ENCODE results near the gene S100A1. TPM values are rescaled to one million over a fixed set of nuclear protein-coding genes. Genes with fewer than 3 reads are reported as not detected.

Gene S100A1
- total RNA-seq, 2 experiments from 2014 or later = not detected

GRCh38 chr1:153680120-153680403 is 51.8 kb downstream of the S100A1 start:
- H3K9me3 Mint-ChIP-seq = no peaks in the 10 kb centered on the region
- H3K4me3 Mint-ChIP-seq = peak overlapping the region; percentile 87
- H3K27me3 Mint-ChIP-seq = peaks cover 67% of the 10 kb centered on the region
- H3K4me3 ChIP-seq (ENCODE audit: low read length) = no peak overlapping the region
- ATAC-seq (ENCODE audit: poor library complexity) (no peak), DNase-seq (no peak)
- H3K4me1 ChIP-seq (ENCODE audit: insufficient read depth, low read length) = peaks cover 25% of the 10 kb centered on the region
- H3K4me1 Mint-ChIP-seq (ENCODE audit: low read depth) = peaks cover 20% of the 10 kb centered on the region
- H3K36me3 ChIP-seq (ENCODE audit: insufficient read depth, low read length) = no peaks in the 10 kb centered on the region
- peaks cover 30 to 37% of the 10 kb centered on the region in 2 experiments for H3K27me3 ChIP-seq (ENCODE audit: control insufficient read depth in 1 of 2, insufficient read depth in 2 of 2, low read length in 2 of 2)
- intact Hi-C loops (cut with DNase I, micrococcal nuclease) = no loop called here
- no peak overlapping the region for H3K27ac Mint-ChIP-seq
- H3K36me3 Mint-ChIP-seq (ENCODE audit: low read depth) = no peaks in the 10 kb centered on the region
- no peak overlapping the region for H3K27ac ChIP-seq (ENCODE audit: low read depth in 1 of 2, low read length in 2 of 2)
- TF ChIP-seq CTCF (IDR thresholded peaks at IDR 0.05) = no peak
- no peaks in the 10 kb centered on the region for H3K9me3 ChIP-seq (ENCODE audit: control insufficient read depth in 1 of 2, insufficient read depth in 1 of 2, low read length in 2 of 2)
- ChIA-PET CTCF (interaction anchor here (0.6 to 1.7 kb wide), 2 partner anchors 68 to 591 kb away, joined by 4 read pairs; no protein-coding TSS in a partner anchor), POLR2A (interaction anchor here (2.7 kb wide), 1 partner anchor 46 kb away, joined by 12 read pairs; the partner anchor contains the start of gene CHTOP)

Other genes starting within 250 kb of the S100A1 start
- 10 to 100 TPM; 21.0 to 23.8 TPM for gene S100A8, start 237.4 kb upstream of the S100A1 start, total RNA-seq
- gene S100A7A, start 211.9 kb upstream of the S100A1 start, total RNA-seq = not detected
- not detected for gene S100A7, start 167.8 kb upstream of the S100A1 start, total RNA-seq
- gene S100A6, start 92.4 kb upstream of the S100A1 start, total RNA-seq = 100 to 1,000 TPM; 172 to 175 TPM
- 1 to 10 TPM in 1 of 2 experiments, under 1 TPM in 1; 0.80 to 1.3 TPM for gene S100A5, start 87.5 kb upstream of the S100A1 start, total RNA-seq
- gene S100A4, start 82.6 kb upstream of the S100A1 start, total RNA-seq = 100 to 1,000 TPM; 297 to 299 TPM
- not detected for gene S100A3, start 79.2 kb upstream of the S100A1 start, total RNA-seq
- not detected for gene S100A2, start 62.6 kb upstream of the S100A1 start, total RNA-seq
- gene S100A16, start 15.3 kb upstream of the S100A1 start, total RNA-seq = not detected
- not detected for gene S100A14, start 12.1 kb upstream of the S100A1 start, total RNA-seq
- gene S100A13, start 929 bp upstream of the S100A1 start, total RNA-seq = 1 to 10 TPM; 2.1 to 2.8 TPM
- 100 to 1,000 TPM in 1 of 2 experiments, 10 to 100 TPM in 1; 97.1 to 102 TPM for gene CHTOP, start 5.6 kb downstream of the S100A1 start, total RNA-seq
- 1 to 10 TPM; 7.2 to 7.3 TPM for gene SNAPIN, start 30.3 kb downstream of the S100A1 start, total RNA-seq
- 100 to 1,000 TPM; 140 to 147 TPM for gene ILF2, start 42.6 kb downstream of the S100A1 start, total RNA-seq
- not detected for gene NPR1, start 50.3 kb downstream of the S100A1 start, total RNA-seq
- gene INTS3, start 99.6 kb downstream of the S100A1 start, total RNA-seq = 10 to 100 TPM; 24.9 to 27.4 TPM
- gene SLC27A3, start 147.0 kb downstream of the S100A1 start, total RNA-seq = 1 to 10 TPM; 3.8 to 4.4 TPM

All from CD4-positive, alpha-beta T cell (primary cell).